Adrenal gland (tissue), 5 donors: Measurements from ENCODE around the gene RHOXF1.

ENCODE experiments used
- CTCF ChIP-seq, 6 experiments: fragments of 450-650 bp in 4 of 6; fragments of 200-600 bp in 2 of 6; sonication (generic) in 1 of 6; IDR thresholded peaks; 1 replicate in 5 of 6; 2 replicates in 1 of 6; pipeline versions ENCODE4 v1.5.1 to v1.8.0; 2016 to 2021; ENCODE audit warnings: antibody characterized with exemption in 6 of 6, mild to moderate bottlenecking in 2 of 6, moderate library complexity in 1 of 6
- POLR2A ChIP-seq, 2 donors: fragments of 450-650 bp; IDR thresholded peaks; one replicate each; pipeline ENCODE4 v1.6.1; 2017; ENCODE audit warnings: antibody characterized with exemption in 2 of 2, mild to moderate bottlenecking in 2 of 2, moderate library complexity in 1 of 2
- donor health status: DM: no; HTN: no; CAD: no.

- TF ChIP-seq CTCF (IDR thresholded peaks at IDR 0.05) = no peak
- no peak for TF ChIP-seq POLR2A (IDR thresholded peaks at IDR 0.05)
These were observed 4.1 kb downstream of the RHOXF1 start for GRCh38 chrX:120111611-120112010.
